Kidney (tissue), 14 donors: ENCODE measurements around the gene MFSD6L. TPM values are rescaled to one million over a fixed set of nuclear protein-coding genes. Genes with fewer than 3 reads are reported as not detected.

Source experiments
- DNase-seq, 5 donors: peaks; one replicate each; pipeline ENCODE4 v3.0.0-alpha.2; 2013 to 2020
- FAIRE-seq: peaks from 2 replicates; lab custom pipeline; 2012; peaks lifted over from hg19 to GRCh38; lab: Jason Lieb, UNC
- H3K27ac ChIP-seq, 2 donors: one replicate each; pipeline ENCODE4 v1.7.0; 2013; ENCODE audit warnings: low read depth in 2 of 2, low read length in 2 of 2, inconsistent platforms in 1 of 2
- H3K27me3 ChIP-seq: one replicate; pipeline ENCODE4 v1.7.1; 2013; ENCODE audit warnings: low read length, inconsistent platforms; ENCODE audit not compliant: control insufficient read depth, insufficient read depth
- H3K36me3 ChIP-seq, 3 donors: one replicate each; pipeline versions ENCODE4 v1.7.0 to v1.7.1; 2013; ENCODE audit warnings: low read length in 3 of 3, control low read depth in 1 of 3, inconsistent platforms in 1 of 3; ENCODE audit not compliant: insufficient read depth in 3 of 3, control insufficient read depth in 2 of 3
- H3K4me1 ChIP-seq, 3 donors: one replicate each; pipeline versions ENCODE4 v1.7.0 to v1.7.1; 2013; ENCODE audit warnings: low read length in 3 of 3, inconsistent platforms in 1 of 3, low read depth in 1 of 3; ENCODE audit not compliant: control insufficient read depth in 2 of 3, insufficient read depth in 2 of 3
- H3K4me3 ChIP-seq, 3 donors: one replicate each; pipeline versions ENCODE4 v1.7.0 to v1.8.1; 2013; ENCODE audit warnings: low read length in 3 of 3, control low read depth in 1 of 3, inconsistent platforms in 1 of 3
- H3K9ac ChIP-seq, 3 donors: one replicate each; pipeline versions ENCODE4 v1.7.0 to v1.7.1; 2013; ENCODE audit warnings: low read length in 3 of 3, control low read depth in 1 of 3, inconsistent platforms in 1 of 3
- H3K9me3 ChIP-seq, 3 donors: one replicate each; pipeline versions ENCODE4 v1.7.0 to v1.7.1; 2013; ENCODE audit warnings: low read length in 3 of 3, control low read depth in 1 of 3, inconsistent platforms in 1 of 3; ENCODE audit not compliant: control insufficient read depth in 2 of 3, insufficient read depth in 1 of 3
- CTCF ChIP-seq: IDR thresholded peaks from 3 replicates; pipeline ENCODE4 v1.5.1; 2012; ENCODE audit warnings: mild to moderate bottlenecking, moderate library complexity, borderline replicate concordance; ENCODE audit not compliant: insufficient read depth; ENCODE audit errors: extremely low read depth
- intact Hi-C: fragments of 100-400 bp; cut with DNase I; formaldehyde crosslinking; loops from one replicate; pipeline ENCODE4 v1.11.1; 2022
- polyA plus RNA-seq: library from polyadenylated mRNA; stranded (reverse); fragments of 350-450 nt; fragmentation: Illumina TruSeq; extraction: RNeasy Lipid Tissue Mini Kit (QIAGEN cat#74804); gene quantifications from one replicate; pipeline ENCODE4 v1.2.3, GENCODE V29; 2014; ENCODE audit warnings: low read depth, low replicate concordance; ENCODE audit not compliant: insufficient read depth
- total RNA-seq: library from RNA; stranded (reverse); fragmentation: NEBNext Ultra II Directional; extraction: Animal tissue kit (Norgen Biotek cat#: 25700); gene quantifications from one replicate; pipeline ENCODE4 v1.2.1, GENCODE V29; 2021
- donor health status: control.
- donor health status: control.
- donor health status: control.
- donor health status: control.
- donor health status: control.
- donor health status: DM: yes; HTN: yes; CAD: no.
- donor health status: Normal renal cell carcinoma (clear cell type).

MFSD6L gene
- total and polyA plus RNA-seq, 2 donors from 2014 or later = 3.1 to 3.8 TPM

GRCh38 chr17:8791248-8791909, 7.8 kb downstream of the MFSD6L start:
- no peak overlapping the region for H3K27ac ChIP-seq
- H3K9ac ChIP-seq = no peak overlapping the region
- no peak for DNase-seq
- H3K36me3 ChIP-seq = no peaks in the 10 kb centered on the region
- FAIRE-seq = no peak
- H3K9me3 ChIP-seq = peaks cover 0 to 7% (median 2%) of the 10 kb centered on the region in 3 donors
- H3K4me3 ChIP-seq = no peak overlapping the region
- H3K4me1 ChIP-seq = peaks cover 0 to 4% (median 0%) of the 10 kb centered on the region in 3 donors
- intact Hi-C loops = no loop called here
- no peak for TF ChIP-seq CTCF
- H3K27me3 ChIP-seq = no peaks in the 10 kb centered on the region

DNA sequence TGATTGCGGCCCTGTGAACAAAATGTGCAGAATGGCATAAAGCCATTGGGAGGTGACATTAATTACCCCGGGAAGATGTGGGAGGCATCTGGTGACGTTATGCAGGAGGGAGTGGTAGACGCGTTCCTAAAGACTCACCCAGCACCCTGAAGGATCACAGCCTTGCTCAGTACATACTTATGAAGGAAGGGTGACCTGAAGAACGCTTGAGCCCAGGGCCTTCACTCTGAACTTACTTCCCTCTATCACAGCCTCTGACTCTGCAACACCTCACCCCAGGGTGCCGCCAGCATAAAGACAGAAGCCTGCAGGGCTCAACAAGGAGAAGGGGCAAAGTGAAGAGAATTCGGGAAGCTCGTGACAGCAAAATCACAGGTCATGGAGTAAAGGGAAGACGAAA, 9.4 kb downstream of the MFSD6L start:
- H3K4me3 ChIP-seq = no peak overlapping the region
- no peak overlapping the region for H3K9ac ChIP-seq
- H3K27ac ChIP-seq = no peak overlapping the region
- DNase-seq = no peak
- TF ChIP-seq CTCF = no peak
- H3K4me1 ChIP-seq = peaks cover 0 to 3% (median 0%) of the 10 kb centered on the region in 3 donors
- no peaks in the 10 kb centered on the region for H3K36me3 ChIP-seq
- H3K9me3 ChIP-seq = peaks cover 0 to 7% (median 2%) of the 10 kb centered on the region in 3 donors
- H3K27me3 ChIP-seq = no peaks in the 10 kb centered on the region
- FAIRE-seq = no peak
- intact Hi-C loops = no loop called here

- intact Hi-C loops = no loop called here
- Histone ChIP-seq H3K9me3 (peaks cover 0 to 7% (median 2%) of the 10 kb centered on the region in 3 donors), H3K4me3 (no peak overlapping the region), H3K9ac (no peak overlapping the region), H3K27me3 (no peaks in the 10 kb centered on the region), H3K36me3 (no peaks in the 10 kb centered on the region), H3K4me1 (peaks cover 0 to under 1% (median 0%) of the 10 kb centered on the region in 3 donors), H3K27ac (no peak overlapping the region)
- FAIRE-seq = no peak
- DNase-seq = no peak
- no peak for TF ChIP-seq CTCF
Measured at GRCh38 chr17:8788998-8789397, 10.2 kb downstream of the MFSD6L start.
